GM19455 (cell line): Measurements from ENCODE around the gene CD9.

Source experiments
- ATAC-seq: cut with Tn5 transposase; IDR thresholded peaks from one replicate; pipeline ENCODE4 v1.9.1; 2021; ENCODE audit not compliant: unreplicated experiment

The CD9 gene

DNA sequence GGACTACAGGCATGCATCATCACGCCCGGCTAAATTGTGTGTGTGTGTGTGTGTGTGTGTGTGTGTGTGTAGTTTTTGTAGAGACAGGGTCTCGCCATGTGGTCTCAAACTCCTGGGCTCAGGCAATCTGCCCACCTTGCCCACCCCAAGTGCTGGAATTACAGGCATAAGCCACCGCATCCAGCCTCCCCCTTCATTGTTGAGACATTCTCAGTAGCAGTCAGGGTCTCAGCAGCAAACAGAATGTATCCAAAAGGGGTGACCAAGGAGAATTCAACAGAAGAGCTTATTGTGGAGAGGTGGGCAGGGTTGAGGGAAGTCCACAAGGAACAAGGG, 73.0 kb downstream of the CD9 start:
- no peak for ATAC-seq

DNA sequence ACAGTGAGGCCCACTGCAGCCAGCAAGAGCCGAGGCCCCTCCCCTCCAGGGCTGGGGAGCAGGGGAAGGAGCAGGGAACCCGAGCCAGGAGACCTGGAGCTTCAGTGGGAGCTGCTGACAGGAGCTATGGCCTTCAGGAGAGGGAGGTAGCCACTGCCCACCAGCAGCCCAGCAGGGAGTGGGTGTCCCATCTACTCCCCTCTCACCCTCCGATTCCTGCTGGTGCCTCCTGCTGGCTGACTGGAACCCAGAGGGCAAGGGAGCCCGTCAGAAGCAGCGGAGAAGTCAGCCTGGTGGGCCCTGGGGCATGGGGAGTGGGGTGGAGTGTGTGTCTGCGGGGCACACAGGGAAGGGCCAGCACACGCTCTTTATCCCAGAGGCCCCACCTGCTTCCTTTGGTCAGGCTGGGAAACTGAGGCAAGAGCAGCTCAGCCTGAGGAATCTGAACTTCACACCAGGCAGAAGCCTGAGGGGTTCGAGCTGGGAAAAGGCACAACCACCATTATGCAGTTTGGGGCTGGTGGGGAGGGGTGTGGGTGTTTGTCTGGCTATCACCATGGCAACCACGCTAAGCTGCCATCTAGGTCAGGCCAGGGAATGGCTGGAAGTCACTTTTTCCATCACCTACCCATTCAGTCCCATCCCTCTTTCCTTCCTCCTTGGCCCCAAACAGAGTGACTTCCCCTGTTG, 73.5 kb downstream of the CD9 start:
- ATAC-seq = no peak

DNA sequence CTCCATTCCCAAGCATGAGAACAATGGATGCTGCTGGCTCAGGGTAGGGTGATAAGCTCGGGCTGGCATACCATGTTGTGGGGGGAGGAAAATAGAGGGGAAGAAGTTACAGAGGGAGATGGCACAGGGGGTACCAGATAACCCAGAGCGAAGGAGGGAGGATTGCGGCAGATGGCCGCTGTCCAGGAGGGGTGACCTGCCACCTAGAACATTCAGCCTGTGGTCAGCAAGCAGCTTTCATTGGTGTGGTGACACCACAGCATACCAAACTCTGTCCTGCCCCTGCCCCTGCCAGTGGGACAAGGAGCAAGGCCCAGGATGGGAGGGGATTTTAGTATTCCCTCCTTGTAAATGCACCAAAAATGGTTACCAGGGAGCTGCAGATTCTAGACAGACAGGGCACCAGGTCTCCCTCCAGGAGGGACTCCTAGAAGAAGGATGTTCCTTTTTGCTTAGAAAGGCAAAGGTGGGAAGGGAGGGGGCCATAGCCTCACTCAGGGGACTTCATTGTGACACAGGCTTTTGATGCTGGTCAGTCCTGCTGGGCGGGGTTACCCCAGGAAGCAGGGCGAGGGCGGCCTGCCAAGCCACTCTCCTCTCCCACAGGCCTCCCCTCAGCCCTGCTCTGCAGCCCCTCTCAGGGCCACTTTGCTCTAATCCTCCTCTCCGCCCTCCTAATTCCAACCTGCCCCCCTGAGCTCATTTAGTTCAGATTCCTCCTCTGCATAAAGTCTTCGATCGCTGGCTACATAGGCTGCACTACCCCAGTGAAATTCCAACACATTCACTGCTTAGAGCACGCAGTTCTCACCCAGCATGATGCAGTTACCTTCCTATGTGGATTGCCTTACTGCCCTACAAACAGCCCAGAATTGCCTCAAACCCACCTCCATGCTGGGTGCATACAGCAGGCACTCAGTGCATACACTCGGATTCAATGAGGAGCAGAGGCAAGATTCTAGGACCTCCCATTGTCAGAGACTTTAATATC, 74.3 kb downstream of the CD9 start:
- ATAC-seq = no peak

DNA sequence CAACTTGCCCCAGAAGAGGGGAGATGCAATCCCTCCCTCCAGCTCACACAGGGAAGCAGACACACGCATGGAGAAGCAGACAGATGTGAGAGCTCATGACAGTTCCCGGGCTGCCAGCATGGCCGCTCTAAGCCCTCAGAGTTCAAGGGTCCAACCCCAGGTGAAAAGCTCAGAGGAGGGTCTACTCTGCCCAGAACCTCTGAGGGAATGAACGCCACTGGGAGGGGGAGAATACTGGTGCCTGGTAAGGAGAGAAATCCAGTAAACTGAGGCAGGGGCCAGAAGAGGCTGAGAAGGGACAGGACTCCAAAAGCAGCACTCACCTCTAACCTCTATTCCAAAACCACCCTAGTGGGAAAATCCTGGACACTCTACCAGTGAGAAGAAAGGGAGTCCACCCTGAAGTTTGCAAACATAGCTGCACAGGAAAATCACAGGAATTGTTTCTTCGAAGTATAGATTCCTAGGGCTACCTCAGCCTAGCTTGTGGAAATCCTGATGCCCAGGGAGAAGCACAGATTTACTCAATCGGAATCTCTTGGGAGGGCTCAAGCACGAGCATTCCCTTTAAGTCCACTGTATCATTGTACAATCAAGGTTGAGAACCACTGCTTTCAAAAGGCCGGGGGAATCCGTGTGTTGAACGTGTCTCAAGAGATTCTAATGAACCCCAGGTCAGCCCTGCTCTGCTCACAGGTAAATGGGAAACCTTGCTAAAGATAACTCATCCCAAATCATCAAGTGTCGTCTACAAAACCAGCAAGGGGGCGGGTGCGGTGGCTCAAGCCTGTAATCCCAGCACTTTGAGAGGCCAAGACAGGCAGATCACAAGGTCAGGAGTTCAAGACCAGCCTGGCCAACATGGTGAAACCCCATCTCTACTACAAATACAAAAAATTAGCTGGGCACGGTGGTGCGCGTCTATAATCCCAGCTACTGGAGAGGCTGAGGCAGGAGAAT, 76.0 kb downstream of the CD9 start:
- no peak for ATAC-seq

DNA sequence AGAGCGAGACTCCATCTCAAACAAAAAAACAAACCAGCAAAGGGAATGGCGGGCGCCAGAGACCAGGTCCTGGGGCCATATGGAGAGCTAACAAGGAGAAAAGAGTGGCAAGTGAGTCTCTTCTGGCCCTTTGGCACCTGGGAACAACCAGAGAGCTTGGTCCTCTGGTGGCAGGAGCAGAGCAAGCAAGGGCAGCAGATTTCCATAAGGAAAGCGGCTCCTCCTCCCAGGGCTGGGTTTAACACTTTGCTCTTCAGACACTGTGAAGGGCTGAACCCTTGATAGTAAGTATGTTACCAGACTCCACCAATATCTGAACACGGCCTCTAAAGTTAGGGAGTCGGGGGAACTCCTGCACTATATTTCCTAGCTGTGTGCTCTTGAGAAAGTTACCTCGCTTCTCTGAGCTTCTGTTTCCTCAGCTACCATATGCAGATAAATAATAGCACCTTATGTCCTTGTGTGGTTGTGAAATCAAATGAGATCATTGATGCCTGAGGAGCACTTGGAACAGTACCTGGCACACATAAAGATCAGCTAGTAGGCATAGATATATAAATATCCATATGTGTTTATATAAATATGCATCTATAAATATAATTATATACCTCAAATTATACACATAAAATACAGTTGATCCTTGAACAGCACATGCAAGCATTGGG, 76.9 kb downstream of the CD9 start:
- ATAC-seq = no peak

DNA sequence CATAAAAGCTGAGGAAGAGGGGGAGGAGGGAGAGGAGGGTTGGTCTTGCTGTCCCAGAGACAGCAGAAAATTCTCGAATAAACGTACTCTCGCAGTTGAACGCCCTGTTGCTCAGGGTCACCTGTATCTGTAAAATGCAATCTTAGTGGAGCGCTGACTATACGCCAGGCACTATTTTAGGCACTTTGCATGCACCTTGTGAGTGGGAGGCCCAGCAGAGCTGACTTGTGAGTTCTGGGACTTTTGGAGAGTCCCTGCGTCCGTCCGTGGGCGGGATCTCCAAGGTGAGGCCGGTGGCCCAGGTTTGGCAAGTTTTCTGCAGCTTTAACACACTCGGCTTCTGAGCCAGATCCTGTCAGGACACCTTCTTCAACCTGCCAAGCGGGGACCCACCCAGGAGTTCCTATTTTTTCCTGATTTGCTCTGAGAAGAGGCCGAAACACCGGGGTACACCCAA, 77.8 kb downstream of the CD9 start:
- ATAC-seq = no peak

DNA sequence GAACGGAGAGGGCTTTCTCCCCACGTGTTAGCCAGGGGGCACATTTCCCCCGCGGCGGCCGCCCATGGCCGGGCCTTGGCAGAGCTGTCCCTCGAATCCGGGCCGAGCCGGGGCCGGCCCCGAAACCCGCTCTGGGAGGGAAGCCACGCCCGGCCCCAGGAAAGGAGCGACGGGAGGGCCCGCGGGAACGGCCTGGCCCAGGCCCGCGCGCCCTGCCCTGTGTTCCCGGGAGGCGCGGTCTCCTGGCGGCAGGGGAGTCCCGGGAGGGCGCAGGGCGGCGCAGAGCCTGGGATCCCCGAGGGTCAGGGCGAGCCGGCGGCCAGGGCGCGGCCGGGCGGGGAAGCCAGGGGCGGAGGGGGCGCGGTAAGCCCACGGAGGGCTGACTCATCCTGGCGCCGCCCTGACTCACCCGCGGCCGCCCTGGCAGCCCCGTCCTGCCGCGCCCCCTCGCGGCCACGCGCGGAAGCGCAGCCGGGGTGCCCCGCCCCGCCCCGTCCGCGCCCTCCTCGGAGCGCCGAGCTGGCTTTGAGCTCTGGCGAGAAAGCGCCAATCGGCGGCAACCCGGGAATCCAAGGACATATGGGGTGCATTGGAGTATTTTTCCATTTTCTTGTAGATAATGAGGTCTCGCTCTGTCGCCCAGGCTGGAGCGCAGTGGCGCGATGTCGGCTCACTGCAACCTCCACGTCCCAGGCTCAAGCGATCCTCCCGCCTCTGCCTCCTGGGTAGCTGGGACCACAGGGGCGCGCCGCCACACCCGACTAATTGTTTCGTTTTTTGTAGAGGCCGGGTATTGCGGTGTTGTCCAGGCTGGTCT, 78.4 kb downstream of the CD9 start:
- ATAC-seq = peak; percentile 82

DNA sequence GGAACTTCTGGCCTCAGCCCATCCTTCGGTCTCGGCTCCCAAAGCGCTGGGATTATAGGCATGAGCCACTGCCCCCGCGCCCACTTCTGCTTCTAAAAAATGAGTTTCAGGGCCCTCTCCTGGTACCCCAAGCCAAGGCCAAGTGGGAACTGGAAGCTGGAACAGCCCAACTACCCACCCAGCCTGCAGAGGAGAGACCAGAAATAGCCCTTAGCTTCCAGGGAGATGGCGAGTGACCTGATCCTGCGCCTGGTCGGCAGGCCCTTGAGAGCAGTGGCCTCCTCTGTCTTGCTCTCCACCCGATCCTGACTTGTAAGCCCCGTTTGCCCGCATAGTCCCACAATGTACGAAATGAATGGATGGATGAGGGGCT, 79.0 kb downstream of the CD9 start:
- ATAC-seq = no peak

DNA sequence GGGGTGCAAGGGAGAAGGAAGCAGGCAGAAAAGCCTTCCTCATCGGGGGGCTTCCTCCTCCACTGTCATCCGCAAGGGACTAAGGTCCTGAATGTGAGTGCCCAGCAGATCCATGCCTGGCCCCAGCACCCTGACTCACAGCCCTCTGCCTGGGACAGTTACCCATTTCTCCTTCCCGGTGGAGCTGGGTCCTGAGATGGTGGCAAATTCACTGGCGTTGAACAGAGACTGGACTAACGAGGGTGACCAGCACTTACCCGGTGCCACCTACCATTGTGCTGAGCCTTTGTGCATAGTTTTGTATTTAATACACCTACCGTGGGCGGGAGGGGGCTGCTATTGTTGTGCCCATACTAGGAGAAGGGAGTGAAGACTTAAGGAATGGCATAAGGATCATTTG, 79.4 kb downstream of the CD9 start:
- no peak for ATAC-seq

DNA sequence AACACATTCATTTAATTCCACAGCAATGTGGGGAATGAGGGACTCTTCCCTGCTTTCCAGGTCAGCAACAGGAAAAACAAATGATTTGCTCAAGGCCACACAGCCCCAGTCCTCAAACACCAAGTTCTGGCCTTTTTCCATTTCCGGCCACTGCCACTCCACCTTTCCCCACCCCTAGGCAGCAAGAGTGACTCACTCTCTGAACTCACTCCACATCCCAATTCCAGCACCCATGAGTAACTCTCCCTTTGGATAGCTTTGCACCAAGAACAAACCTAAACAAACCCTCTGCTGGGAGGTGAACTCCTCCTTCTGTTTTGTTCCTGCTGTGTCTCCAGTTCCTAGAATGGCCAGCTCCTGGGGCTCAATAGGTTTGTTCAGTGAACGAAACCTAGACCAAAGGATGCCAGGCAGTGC, 79.9 kb downstream of the CD9 start:
- ATAC-seq = no peak

DNA sequence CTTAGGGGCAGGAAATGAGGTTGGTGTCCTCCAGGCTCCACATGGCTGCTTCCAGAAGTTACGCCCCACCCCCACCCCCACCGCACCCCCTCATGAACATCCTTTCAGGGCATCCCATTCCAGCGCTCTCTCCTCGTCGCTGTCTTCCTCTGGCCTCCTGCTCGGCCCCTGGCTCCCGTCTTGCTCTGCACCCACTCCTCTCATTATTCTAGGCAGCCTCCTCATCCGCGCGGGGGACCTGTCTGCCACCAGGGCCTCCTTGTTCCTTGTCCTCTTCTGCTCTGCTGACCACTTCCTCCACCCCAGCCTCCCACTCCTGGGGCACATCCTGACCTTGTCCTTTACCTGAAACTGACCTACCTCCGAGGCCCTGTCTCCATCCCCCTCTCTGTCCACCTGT, 80.5 kb downstream of the CD9 start:
- no peak for ATAC-seq

DNA sequence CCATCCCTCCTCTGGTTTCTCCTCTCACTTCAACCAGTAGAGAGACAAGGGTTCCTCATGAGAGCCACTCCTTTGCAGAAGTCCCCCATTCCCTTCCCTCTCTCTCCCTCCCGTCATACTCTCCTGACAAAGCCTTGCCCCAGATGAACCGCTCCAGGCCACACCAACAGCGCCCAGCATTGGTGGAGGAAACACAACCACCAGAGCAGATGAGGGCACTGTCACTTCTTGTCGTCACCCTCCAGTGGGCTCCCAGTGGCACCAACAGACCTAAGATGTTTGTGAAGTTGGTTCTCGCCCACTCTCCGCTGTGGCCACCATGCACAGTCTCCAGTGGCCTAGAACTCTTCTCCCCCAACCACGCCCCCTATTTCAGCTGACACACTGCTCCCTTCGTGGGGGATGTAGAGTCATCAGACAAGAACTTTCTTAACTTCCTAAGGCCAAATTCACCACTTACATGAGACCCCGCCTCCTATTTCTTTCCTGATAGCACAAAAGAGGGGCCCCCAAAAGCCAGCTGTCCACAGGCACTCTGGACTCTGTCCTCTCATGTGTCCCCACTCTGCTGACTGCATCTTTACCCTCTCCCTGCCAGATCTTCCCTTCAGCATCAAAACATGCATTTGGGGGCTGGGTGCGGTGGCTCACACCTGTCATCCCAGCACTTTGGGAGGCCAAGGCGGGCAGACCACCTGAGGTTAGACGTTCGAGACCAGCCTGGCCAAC, 81.0 kb downstream of the CD9 start:
- ATAC-seq = no peak

DNA sequence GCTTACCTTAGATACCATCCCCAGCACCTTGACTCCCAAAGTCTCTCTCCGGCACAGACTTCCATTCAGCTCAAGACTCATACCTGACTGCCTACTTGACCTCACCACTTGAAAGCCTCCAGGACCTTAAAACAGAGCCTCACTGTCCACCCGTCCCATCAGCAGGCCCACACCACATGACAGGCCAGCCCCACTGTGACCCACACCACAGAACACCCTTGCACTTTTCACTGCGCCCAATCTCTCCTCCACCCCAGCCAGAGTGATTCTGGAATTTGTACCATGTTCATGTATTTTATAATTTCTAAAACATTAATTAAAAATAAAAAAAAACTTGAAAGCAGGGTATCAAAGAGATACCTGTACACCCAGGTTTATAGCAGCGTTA, 82.2 kb downstream of the CD9 start:
- no peak for ATAC-seq

DNA sequence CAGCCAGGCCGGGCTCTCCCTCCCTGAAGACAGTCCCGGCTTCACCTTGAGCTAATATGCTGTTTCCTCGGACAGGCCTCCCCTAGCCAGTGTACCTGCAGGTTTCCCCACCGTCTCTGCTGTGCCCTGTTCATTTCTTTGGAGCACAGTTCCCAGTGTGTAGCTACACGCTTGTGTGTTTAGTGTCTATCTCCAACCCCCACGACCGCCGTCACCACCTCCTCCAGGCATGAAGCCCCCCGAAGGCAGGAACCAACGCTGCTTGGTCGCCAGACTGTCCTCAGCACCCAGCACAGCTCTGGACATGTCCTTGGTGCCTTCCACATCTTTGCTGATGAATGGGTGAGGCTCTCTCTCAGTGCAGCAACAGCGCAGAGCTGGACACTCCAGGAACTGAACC, 84.1 kb downstream of the CD9 start:
- ATAC-seq = no peak

DNA sequence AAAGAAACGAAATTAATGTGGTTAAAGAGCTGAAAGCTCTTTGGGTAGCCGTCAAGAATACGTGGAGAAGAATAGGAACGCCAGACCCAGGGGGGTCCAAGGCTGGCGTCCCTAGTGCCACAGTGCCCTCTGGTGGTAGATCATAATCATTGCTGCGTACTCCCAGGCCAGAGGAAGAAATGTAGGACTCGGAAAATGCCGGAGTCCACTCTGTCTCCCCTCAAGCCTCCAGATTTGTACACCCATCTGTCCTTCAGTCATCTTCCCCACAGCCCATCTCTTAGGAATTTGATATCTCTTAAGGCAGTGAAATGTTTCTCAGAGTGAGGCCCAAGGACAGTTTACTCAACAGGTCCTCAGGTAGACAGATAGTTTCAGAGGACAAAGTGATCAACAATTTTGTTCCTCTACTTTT, 84.9 kb downstream of the CD9 start:
- ATAC-seq = no peak

DNA sequence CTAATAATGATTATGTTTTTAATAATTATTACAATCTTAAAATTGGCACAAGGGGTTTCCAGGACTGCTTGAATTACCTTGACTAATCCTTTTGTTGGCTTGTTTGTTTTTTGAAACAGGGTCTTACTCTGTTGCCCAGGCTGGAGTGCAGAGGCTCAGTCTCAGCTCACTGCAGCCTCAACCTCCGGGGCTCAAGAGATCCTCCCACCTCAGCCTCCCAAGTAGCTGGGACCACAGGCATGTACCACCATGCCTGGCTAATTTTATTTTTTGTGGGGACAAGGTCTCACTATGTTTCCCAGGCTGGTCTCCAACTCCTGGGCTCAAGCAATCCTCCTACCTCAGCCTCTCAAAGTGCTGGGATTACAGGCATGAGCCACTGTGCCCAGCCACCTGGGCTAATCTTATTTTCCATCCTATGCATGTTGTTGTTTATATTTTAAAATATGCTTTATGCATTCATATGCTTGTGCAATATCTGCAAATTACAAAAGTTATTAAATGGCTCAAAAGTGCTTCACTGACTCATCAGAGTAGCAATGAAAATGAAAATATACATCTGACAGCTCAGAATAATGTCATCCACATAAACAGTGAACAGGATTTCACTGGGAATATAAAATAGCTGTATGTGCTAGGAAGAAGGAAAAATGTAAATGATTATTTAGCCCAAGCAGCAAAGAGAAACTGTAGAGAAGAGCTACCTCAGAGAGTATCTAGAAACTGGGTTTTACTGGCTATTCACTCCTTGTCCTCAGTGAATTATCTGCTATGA, 85.5 kb downstream of the CD9 start:
- ATAC-seq = no peak
